Activated naive CD8-positive, alpha-beta T cell (primary cell): ENCODE results near the gene NCOA1.
"Not testable (repeated sequence)": the region's sequence is repeated elsewhere in the genome, so short reads cannot be mapped to it uniquely, and the experiment has no call there.

Source experiments
- H3K27ac Mint-ChIP-seq: one replicate; pipeline ENCODE4 v1.8.0; 2021; ENCODE audit warnings: mixed read lengths
- H3K27me3 Mint-ChIP-seq: one replicate; pipeline ENCODE4 v1.8.0; 2021; ENCODE audit warnings: mixed read lengths
- H3K36me3 Mint-ChIP-seq: one replicate; pipeline ENCODE4 v1.8.0; 2021; ENCODE audit warnings: mixed read lengths
- H3K4me1 Mint-ChIP-seq: one replicate; pipeline ENCODE4 v1.8.0; 2021; ENCODE audit warnings: low read depth, mixed read lengths
- H3K4me3 Mint-ChIP-seq: one replicate; pipeline ENCODE4 v1.8.0; 2021; ENCODE audit warnings: mild to moderate bottlenecking, mixed read lengths
- H3K9me3 Mint-ChIP-seq: one replicate; pipeline ENCODE4 v1.8.0; 2021; ENCODE audit warnings: low read depth, mixed read lengths

NCOA1 gene

GRCh38 chr2:24581971-24582370 is 90.9 kb downstream of the NCOA1 start:
- H3K4me3 Mint-ChIP-seq, H3K27me3 Mint-ChIP-seq, H3K9me3 Mint-ChIP-seq, H3K27ac Mint-ChIP-seq: not testable (repeated sequence)
- H3K36me3 Mint-ChIP-seq: peaks cover 23% of the 10 kb centered on the region
- peaks cover 70% of the 10 kb centered on the region for H3K4me1 Mint-ChIP-seq

DNA sequence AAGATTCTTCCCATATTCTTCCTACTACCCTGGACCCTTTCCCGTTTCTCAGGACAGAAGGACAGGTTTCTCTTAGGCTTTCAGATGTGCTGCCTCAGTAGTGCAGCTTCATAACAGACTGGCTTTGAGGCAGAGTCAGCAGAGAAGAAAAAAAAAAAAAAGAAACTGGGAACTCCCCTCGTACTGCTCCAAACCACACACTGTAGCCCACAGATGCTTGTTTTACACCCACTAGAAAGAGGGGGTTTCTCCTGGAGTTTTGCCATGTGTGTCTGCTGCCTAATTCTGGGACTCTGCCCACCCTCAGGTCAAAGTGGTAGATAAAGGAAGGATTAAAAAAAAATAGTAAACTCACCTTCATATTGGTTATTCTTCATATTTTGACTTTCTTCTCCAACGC is 95.9 kb downstream of the NCOA1 start:
- H3K27ac Mint-ChIP-seq: peak overlapping the region; percentile 80

DNA sequence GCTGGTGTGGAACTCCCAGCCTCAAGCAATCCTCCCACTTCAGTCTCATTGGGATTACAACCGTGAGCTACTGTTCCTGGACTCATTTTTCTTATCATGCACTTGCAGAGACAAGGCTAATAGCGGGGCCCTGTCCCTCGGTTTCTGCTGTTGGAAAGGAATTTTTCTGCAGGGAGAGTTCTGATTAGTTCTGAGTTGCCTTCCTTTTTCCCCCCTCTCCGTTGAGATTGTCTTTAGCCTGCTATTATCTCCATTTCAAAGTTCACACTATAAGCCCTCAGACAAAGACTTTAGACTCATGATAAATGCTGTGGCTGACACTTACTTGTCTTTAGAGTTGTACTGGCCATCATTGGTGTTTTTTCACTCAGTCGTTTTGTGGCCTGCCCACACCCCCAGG is 97.2 kb downstream of the NCOA1 start:
- Mint-ChIP-seq H3K4me1 (peaks cover 38% of the 10 kb centered on the region), H3K4me3 (no peak overlapping the region), H3K36me3 (peaks cover 29% of the 10 kb centered on the region), H3K27ac (no peak overlapping the region), H3K9me3 (no peaks in the 10 kb centered on the region), H3K27me3 (no peaks in the 10 kb centered on the region)

More for the DNA sequence above, 95.9 kb downstream of the NCOA1 start:
- Mint-ChIP-seq H3K4me1 (peaks cover 42% of the 10 kb centered on the region), H3K27me3 (no peaks in the 10 kb centered on the region), H3K9me3 (no peaks in the 10 kb centered on the region), H3K36me3 (peaks cover 29% of the 10 kb centered on the region), H3K4me3 (peak overlapping the region; percentile 49)

DNA sequence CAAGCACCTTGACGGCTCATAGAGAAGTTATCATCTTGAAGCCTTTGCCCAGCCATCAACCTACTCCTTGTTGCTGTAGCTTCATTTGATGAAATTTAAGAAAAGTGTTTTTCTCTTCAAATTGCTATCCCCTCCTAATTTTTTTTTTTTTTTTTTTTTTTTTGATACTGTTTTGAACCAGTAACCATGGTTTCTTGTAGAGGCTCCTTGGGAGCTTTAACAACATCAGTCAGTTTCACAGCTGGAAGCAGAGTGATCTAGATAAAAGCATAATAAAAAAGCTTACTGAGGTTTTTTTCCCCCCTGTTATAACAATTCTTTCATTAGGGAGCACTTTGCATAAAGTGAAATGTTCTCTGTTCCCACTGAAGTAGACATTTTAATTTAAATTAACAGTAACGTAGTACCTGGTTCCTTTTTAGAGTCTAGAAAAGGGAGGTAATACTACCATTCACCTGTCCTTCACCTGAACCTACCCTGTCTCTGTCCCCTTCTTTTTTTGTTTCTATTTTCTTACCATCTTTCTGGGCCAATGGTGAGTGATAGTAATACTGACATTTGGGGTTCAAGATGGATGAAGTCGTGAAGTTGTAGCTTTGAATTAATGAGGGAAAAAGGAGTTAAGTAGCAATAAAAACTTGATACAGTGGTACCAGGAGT is 101.5 kb downstream of the NCOA1 start:
- H3K27me3 Mint-ChIP-seq: no peaks in the 10 kb centered on the region
- H3K4me1 Mint-ChIP-seq: peaks cover 14% of the 10 kb centered on the region
- no peak overlapping the region for H3K4me3 Mint-ChIP-seq
- no peak overlapping the region for H3K27ac Mint-ChIP-seq
- no peaks in the 10 kb centered on the region for H3K9me3 Mint-ChIP-seq
- peaks cover 17% of the 10 kb centered on the region for H3K36me3 Mint-ChIP-seq

DNA sequence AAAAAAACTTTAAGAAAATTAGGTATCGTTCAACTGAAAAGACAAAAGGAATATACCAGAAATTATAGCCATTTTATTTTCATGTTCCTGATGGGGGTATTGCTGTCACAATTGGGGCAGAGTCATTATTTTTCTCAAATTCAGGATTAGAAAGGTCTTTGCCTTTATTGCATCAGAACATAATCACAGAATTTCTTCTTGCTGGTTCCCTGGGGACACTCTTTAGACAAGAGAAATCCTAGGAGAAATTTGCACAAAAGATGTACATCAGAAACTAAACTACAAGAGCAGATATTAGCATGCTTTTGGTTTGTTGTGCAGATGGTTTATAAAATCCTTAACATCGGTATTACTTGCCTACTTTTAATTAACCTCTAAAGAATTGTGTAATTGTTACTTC is 103.2 kb downstream of the NCOA1 start:
- Mint-ChIP-seq H3K27me3 (no peaks in the 10 kb centered on the region), H3K4me1 (peaks cover 6% of the 10 kb centered on the region), H3K9me3 (no peaks in the 10 kb centered on the region), H3K36me3 (peaks cover 13% of the 10 kb centered on the region), H3K4me3 (no peak overlapping the region), H3K27ac (no peak overlapping the region)

DNA sequence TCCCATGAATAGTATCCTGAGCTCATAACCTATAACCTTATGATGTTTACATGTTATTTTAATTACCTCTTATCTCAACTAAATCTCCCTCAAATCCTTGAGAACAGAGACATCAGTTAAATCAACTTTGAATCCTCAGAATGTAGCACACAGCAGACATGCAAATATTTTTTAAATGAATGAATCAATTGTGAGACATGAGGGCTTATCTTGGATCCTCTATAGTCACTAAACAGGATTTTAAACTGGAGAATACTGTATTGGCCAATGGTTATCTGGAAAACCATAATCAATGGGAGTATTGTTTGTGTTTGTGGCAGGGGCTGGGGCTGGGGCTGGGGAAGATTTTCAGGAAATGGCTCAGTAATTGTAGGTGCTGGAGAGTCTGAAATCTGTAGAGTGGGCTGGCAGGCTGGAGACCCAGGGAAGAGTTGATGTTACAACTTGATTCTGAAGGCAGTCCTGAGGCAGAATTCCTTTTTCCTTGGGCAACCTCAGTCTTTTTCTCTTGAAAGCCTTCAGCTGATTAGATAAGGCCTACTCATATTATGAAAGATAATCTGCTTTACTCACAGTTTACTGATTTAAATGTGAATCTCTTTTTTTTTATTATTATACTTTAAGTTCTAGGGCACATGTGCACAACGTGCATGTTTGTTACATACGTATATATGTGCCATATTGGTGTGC is 106.3 kb downstream of the NCOA1 start:
- peak overlapping the region; percentile 66 for H3K27ac Mint-ChIP-seq
- H3K9me3 Mint-ChIP-seq: no peaks in the 10 kb centered on the region
- no peak overlapping the region for H3K4me3 Mint-ChIP-seq
- H3K4me1 Mint-ChIP-seq: peaks cover 2% of the 10 kb centered on the region
- no peaks in the 10 kb centered on the region for H3K27me3 Mint-ChIP-seq
- peaks cover 8% of the 10 kb centered on the region for H3K36me3 Mint-ChIP-seq

DNA sequence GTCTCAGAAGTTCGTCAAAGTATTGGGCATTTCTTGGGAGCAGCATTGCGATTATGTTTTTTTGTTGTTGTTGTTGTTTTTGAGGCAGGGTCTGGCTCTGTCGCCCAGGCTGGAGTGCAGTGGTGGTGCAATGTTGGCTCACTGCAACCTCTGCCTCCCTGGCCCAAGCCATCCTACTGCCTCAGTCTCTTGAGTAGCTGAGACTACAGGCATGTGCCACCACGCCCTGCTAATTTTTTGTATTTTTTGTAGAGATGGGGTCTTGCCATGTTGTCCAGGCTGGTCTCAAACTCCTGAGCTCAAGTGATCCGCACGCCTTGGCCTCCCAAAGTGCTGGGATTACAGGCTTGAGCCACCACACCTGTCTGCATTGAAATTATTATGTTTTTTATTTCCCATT is 109.1 kb downstream of the NCOA1 start:
- not testable (repeated sequence) for H3K9me3 Mint-ChIP-seq, H3K4me3 Mint-ChIP-seq, H3K27ac Mint-ChIP-seq, H3K4me1 Mint-ChIP-seq, H3K27me3 Mint-ChIP-seq
- peaks cover 14% of the 10 kb centered on the region for H3K36me3 Mint-ChIP-seq

DNA sequence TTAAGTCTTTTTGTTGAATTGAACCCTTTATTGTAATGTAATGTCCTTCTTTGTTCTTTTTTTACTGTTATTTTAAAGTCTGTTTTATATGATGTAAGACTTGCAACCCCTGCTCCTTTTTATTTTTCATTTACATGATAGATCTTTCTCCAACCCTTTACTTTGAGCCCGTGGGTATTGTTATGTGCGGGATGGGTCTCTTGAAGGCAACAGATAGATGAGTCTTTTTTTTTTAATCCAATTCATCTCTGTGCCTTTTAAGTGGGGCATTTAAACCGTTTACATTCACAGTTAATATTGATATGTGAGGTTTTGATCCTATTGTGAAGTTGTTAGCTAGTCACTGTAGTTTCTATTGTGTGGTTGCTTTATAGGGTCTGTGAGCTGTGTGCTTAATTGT is 120.6 kb downstream of the NCOA1 start:
- Mint-ChIP-seq H3K9me3 (peaks cover 8% of the 10 kb centered on the region), H3K27me3 (no peaks in the 10 kb centered on the region), H3K4me1 (peaks cover 23% of the 10 kb centered on the region), H3K4me3 (no peak overlapping the region), H3K27ac (no peak overlapping the region), H3K36me3 (peaks cover 30% of the 10 kb centered on the region)

- H3K27ac Mint-ChIP-seq: no peak overlapping the region
- peaks cover 25% of the 10 kb centered on the region for H3K4me1 Mint-ChIP-seq
- no peaks in the 10 kb centered on the region for H3K27me3 Mint-ChIP-seq
Measured at GRCh38 chr2:24613154-24613814, 122.2 kb downstream of the NCOA1 start.

GRCh38 chr2:24616616-24617015 is 125.6 kb downstream of the NCOA1 start:
- Mint-ChIP-seq H3K4me3 (no peak overlapping the region), H3K27ac (no peak overlapping the region), H3K27me3 (no peaks in the 10 kb centered on the region), H3K4me1 (peaks cover 26% of the 10 kb centered on the region), H3K36me3 (peaks cover 12% of the 10 kb centered on the region), H3K9me3 (peaks cover 8% of the 10 kb centered on the region)

More at GRCh38 chr2:24613154-24613814, 122.2 kb downstream of the NCOA1 start:
- no peak overlapping the region for H3K4me3 Mint-ChIP-seq
- H3K9me3 Mint-ChIP-seq: peaks cover 8% of the 10 kb centered on the region
- peaks cover 25% of the 10 kb centered on the region for H3K36me3 Mint-ChIP-seq

GRCh38 chr2:24617424-24617823 is 126.4 kb downstream of the NCOA1 start:
- Mint-ChIP-seq H3K36me3 (peaks cover 5% of the 10 kb centered on the region), H3K9me3 (no peaks in the 10 kb centered on the region), H3K27me3 (no peaks in the 10 kb centered on the region), H3K4me1 (peaks cover 33% of the 10 kb centered on the region), H3K27ac (no peak overlapping the region), H3K4me3 (no peak overlapping the region)

DNA sequence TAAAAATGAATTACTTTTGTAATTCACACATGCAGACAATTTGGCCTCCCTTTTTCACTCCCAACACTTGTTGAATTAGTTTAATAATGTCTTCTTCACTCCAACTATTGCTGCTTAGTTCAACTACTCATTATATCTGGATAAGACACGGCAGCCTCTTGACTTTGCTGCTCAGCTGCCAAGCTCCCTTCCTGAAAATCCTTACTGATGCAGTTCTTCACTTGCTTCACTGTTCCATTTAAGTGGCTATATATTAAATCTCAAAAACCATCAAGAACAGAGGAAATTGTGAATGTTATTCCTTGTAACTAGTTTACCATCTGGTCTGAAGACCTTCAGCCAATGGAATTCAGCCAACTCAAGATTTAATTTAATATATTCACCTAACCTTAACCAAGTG is 127.1 kb downstream of the NCOA1 start:
- H3K4me3 Mint-ChIP-seq: no peak overlapping the region
- H3K9me3 Mint-ChIP-seq: no peaks in the 10 kb centered on the region
- no peaks in the 10 kb centered on the region for H3K27me3 Mint-ChIP-seq
- H3K4me1 Mint-ChIP-seq: peaks cover 35% of the 10 kb centered on the region
- peaks cover under 1% of the 10 kb centered on the region for H3K36me3 Mint-ChIP-seq
- no peak overlapping the region for H3K27ac Mint-ChIP-seq

DNA sequence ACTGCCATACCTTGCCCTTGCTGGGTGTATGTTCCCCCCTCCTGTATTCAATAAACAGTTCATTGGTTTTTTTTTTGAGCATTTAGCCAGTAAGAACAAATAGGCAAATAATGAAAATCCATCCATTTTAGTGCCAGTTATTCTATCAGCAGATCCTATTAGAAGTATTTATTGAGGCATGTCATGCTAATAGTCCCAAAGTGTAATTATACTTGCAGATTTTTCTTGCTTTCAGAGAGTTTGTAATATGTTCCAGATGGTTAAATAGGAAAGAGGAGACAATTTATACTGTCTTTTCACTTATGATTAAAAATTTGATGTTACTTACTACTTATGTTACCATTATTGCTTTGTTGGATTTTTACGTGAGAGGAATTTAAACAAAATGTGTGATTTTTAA is 127.6 kb downstream of the NCOA1 start:
- Mint-ChIP-seq H3K27me3 (no peaks in the 10 kb centered on the region), H3K9me3 (no peaks in the 10 kb centered on the region), H3K36me3 (no peaks in the 10 kb centered on the region), H3K4me1 (peaks cover 34% of the 10 kb centered on the region), H3K4me3 (no peak overlapping the region), H3K27ac (no peak overlapping the region)

GRCh38 chr2:24620936-24621335 is 129.9 kb downstream of the NCOA1 start:
- H3K9me3 Mint-ChIP-seq: no peaks in the 10 kb centered on the region
- H3K4me1 Mint-ChIP-seq: peaks cover 42% of the 10 kb centered on the region
- no peak overlapping the region for H3K27ac Mint-ChIP-seq
- H3K4me3 Mint-ChIP-seq: no peak overlapping the region
- no peaks in the 10 kb centered on the region for H3K27me3 Mint-ChIP-seq
- H3K36me3 Mint-ChIP-seq: no peaks in the 10 kb centered on the region

DNA sequence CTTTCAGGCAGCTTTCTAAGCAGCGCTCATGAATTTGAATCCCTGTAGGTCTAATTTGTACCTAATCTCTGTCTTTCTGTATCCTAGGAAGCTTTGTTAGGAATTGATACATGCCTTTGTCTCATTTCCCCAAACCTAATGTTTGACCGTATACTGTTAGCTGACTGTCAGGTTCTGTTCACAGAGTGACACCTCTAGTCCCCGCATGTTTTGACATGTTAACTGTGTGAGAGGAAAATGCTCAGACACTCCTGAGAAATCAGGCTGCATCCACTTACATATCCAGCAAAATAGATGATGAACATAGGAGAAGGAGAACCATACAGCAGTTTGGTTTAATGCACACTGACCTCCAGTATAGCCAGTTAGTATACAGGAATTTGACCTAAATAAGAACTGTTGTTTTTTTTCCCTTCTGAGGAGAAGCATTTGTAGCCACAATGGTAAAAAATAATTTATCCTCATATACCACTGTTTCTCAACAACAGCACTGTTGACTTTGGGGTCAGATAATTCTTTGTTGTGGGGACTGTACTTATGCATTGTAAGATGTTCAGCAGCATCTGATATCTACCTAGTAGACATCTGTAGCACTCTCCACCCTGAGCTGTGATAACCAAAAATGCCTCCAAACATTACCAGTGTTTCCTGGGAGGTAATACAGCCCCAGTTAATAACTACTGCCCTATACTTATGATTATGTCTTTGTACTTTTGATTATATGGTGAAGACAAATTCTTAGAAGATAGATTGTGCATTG is 130.9 kb downstream of the NCOA1 start:
- Mint-ChIP-seq H3K27me3 (no peaks in the 10 kb centered on the region), H3K27ac (no peak overlapping the region), H3K9me3 (no peaks in the 10 kb centered on the region), H3K4me3 (no peak overlapping the region), H3K36me3 (no peaks in the 10 kb centered on the region), H3K4me1 (peaks cover 48% of the 10 kb centered on the region)
